Measurements from ENCODE around the gene PRR15L.

Gene PRR15L

DNA sequence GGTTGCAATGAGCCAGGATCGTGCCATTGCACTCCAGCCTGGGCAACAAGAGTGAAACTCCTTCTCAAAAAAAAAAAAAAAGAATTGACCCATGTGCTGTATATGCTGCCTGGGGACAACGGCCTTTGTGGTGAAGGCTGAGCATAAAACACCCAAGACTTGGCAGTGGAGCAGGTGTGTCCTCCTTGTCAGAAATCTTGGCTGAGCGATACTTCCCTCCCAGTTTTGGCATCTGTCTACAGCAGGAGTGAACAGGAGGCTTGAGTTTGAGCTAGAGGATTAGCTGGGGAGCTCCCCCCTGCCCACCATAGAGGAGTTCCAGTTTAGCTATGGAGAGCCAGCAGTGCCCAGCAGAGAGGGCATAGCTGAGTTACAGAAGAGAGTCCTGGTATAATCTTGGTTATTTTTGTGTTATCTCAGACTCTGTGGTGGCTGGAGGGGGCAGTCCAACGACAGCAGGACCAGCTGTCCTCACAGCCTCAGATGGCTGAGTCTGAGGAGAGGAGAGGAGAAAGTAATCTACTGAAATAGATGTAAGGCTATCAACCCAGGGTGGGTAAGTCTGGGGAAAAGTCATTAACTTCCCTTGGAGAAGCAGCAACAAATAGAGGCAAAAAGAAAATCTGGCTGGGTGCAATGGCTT is 43.3 kb downstream of the PRR15L start:
- TF ChIP-seq, protein P1, sequence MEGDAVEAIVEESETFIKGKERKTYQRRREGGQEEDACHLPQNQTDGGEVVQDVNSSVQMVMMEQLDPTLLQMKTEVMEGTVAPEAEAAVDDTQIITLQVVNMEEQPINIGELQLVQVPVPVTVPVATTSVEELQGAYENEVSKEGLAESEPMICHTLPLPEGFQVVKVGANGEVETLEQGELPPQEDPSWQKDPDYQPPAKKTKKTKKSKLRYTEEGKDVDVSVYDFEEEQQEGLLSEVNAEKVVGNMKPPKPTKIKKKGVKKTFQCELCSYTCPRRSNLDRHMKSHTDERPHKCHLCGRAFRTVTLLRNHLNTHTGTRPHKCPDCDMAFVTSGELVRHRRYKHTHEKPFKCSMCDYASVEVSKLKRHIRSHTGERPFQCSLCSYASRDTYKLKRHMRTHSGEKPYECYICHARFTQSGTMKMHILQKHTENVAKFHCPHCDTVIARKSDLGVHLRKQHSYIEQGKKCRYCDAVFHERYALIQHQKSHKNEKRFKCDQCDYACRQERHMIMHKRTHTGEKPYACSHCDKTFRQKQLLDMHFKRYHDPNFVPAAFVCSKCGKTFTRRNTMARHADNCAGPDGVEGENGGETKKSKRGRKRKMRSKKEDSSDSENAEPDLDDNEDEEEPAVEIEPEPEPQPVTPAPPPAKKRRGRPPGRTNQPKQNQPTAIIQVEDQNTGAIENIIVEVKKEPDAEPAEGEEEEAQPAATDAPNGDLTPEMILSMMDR (IDR thresholded peaks at IDR 0.05; ENCODE audit: insufficient read depth, missing control alignments) = no peak
- DNase-seq (ENCODE audit: insufficient read length, low spot score) (no peak), FAIRE-seq (no peak)

DNA sequence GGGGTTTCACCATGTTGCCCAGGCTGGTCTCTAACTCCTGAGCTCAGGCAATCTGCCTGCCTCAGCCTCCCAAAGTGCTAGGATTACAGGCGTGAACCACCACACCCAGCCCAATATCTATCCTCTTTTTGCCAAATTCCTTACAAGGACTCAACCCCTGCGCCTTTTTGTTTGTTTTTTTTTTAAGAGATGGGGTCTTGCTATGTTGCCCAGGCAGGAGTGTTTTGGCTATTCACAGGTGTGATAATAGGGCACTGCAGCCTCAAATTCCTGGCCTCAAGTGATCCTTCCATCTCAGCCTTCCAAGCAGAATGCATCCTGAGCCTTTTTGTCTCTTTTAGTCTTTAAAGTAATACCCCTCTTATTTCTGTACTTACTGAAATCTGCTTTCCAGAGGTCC is 44.6 kb downstream of the PRR15L start:
- no peak for DNase-seq (ENCODE audit: insufficient read length, low spot score)
- TF ChIP-seq, protein P1 (IDR thresholded peaks at IDR 0.05; ENCODE audit: insufficient read depth, missing control alignments) = no peak
- FAIRE-seq = no peak

DNA sequence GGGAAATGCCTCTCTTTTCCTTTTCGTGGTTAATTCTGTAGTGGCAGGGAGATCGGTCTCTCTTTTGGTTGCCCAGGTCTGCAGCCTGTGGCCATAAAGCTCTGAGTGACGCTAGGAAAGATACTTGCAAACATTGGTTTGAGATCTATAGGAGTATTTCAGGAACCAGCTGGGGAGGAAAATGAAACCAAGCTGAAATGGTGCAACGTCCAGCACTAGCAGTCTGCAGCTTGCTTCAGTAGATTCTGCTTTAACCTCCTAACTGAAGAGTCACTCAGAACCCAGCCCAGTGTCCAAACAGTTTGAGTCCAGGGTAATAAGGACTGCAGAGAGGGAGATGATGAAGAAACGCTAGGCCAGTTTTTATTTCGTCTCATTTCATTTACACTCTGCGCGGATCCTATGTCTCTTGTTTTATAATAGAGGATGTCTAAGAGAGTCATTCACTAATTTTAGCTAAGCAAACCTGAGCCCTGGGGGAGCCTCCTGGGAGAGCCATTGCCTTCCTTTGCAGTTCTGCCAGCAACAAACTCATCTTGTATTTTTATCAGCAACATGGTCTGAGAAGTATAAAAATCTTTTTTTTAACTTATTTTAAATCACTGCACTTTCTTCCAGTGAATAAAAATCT is 49.6 kb downstream of the PRR15L start:
- no peak for FAIRE-seq
- TF ChIP-seq, protein P1 (IDR thresholded peaks at IDR 0.05; ENCODE audit: insufficient read depth, missing control alignments) = no peak
- DNase-seq (ENCODE audit: insufficient read length, low spot score) = no peak

DNA sequence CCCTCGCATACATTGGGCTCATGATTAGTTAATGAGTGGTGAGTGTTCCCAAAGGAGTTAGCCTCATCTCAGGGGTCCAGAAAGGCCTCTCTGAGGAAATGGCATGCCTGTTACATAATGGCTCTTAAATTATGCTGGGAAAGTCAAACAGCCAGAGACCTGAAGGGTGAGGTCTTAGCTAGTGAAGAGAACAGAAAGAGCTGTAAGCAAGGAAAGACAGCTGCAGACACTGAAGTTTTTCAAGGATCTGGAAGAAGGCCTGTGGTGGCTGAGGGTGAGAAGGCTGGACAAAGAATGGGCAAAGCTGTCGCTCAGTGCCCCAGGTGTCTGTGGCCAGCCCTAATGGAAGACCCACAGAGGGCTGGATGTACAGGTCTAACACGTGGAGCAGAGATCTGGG is 51.2 kb downstream of the PRR15L start:
- FAIRE-seq (no peak), DNase-seq (ENCODE audit: insufficient read length, low spot score) (no peak)
- TF ChIP-seq, protein P1 (IDR thresholded peaks at IDR 0.05; ENCODE audit: insufficient read depth, missing control alignments) = no peak

DNA sequence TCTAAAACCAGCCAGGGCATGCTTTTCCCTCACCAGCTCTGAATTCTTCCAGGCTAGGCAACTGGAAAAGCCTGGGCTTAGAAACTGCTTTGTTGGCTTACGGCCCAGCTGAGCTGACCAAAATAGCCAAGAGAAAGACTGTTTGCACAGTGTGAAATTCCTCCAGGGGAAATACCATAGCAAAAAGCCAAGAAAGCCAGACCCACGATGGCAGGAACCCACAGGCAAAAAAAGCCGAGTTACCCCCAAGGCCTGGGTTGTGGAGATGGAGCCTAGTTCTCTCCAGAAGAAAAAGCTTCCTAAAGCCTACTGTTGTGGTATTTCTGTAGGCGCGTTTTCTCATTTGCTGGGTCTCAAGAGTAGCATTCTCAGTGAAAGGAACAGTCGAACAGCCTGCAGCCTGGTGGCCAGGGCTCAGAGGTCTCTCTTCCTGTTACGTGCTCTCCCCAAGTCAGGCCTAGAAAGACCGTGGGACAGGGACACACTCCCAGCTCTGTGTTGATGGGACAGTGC is 52.4 kb downstream of the PRR15L start:
- TF ChIP-seq, protein P1 (IDR thresholded peaks at IDR 0.05; ENCODE audit: insufficient read depth, missing control alignments) = no peak
- no peak for DNase-seq (ENCODE audit: insufficient read length, low spot score)
- FAIRE-seq = no peak

DNA sequence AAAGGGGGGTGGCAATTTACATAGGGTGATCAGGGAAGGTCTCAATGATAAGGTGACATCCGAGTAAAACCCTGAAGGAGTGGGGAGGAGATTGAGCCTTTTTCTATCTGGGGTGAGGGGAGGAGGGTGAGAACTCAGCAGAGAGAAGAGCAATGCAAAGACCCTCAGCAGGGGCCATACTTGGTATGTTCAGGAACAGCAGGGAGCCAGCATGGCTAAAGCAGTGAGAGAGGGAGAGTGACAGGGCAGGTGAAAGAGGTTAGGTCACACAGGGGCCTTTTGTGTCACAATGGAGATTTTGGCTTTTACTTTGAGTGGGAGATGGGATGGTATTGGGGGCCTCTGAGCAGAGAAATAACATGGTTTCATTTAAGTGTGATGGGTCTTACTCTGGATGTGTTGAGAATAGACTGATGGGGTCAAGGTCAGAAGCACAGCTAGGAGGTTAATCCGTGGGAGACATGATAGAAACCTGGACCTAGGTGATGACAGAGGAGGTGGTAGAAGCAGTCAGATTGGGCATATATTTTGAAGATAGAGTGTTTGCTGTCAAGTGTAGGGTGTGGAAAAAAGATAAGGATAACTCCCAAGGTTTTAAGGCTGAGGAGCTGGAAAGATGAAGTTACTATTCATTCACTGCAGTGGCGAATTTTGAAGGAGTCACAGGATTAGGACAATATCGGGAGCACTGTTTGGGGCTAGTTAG is 55.5 kb downstream of the PRR15L start:
- DNase-seq (ENCODE audit: insufficient read length, low spot score) (no peak), FAIRE-seq (no peak)
- TF ChIP-seq, protein P1 (IDR thresholded peaks at IDR 0.05; ENCODE audit: insufficient read depth, missing control alignments) = no peak

Measured in D721Med (cell line).